AG08396 (cell line): ENCODE data around the gene SLC37A3.
"Not testable (repeated sequence)": the region's sequence is repeated elsewhere in the genome, so short reads cannot be mapped to it uniquely, and the experiment has no call there.

Source experiments
- DNase-seq: peaks from one replicate; pipeline ENCODE4 v3.0.0; 2012; ENCODE audit warnings: low spot score, mixed read lengths

Gene SLC37A3, protein sequence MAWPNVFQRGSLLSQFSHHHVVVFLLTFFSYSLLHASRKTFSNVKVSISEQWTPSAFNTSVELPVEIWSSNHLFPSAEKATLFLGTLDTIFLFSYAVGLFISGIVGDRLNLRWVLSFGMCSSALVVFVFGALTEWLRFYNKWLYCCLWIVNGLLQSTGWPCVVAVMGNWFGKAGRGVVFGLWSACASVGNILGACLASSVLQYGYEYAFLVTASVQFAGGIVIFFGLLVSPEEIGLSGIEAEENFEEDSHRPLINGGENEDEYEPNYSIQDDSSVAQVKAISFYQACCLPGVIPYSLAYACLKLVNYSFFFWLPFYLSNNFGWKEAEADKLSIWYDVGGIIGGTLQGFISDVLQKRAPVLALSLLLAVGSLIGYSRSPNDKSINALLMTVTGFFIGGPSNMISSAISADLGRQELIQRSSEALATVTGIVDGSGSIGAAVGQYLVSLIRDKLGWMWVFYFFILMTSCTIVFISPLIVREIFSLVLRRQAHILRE

DNA sequence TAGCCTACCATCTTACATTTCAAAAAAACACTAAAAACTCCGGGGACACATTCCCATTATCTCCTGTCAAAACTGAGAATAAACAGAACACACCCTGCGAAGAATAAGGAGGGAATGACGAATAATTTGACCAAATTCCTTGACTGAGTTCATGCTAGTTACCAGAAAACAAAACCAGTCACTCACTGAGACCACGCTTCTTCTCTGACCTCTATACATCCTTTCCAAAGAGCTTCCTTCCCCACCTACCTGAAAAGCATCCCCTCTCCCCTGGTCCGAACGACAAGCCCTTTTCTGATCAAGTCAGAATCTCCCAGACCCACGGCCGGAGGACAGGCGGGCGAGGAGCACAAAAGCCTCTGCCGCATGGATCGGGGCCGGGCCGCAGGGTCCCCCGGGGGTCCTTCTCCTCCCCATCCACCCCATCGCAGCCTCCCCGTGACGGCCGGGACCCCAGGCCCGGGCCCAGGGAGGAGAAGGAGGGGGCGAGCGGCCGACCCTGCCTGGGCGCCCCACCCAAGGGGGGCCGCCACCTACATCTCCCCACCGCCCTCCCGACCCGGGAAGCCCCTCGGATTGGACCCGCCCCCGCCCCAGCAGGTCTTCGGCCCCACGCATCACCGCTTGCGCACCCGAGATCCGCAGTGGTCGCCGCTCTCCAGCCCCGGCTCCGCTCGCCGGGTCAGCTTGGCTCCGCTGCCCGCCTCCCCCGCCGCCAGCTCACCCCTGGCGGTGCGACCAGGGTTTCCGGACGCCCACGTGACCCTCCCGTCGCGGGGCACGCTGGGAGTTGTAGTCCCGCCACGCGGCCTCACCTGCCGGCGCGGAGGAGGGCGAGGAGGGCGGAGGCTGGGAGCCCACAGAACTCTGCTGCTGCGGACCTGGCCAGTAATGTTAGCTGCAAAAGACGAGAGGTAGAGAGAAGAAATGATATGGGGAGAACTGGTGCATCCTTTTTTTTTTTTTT is at the start of gene SLC37A3:
Gene SLC37A3 (minus strand): TSS at position 747 of the 967 bp plus-strand sequence. CDS start 16,004 bp downstream, outside the sequence.
- DNase-seq = peak; percentile 97

DNA sequence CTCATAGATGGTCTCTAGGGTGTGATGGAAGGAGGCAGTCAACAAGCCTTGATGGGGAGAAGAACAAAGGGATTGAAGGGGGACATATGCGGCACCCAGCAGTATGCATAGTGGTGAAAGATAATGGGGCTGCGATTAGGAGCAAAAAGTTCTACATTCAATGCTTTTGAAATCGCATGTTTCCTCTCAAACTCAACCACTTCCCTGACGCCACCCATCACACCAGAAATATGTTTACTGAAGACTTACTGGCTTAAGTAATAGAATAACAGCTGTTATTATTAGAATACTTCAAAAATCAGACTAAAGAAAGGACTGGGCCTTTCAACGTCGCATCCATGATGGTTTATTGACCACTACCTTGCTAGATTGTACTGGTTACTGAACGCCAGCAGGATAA is 49.5 kb upstream of the SLC37A3 start:
- DNase-seq = no peak

- DNase-seq = no peak
These were observed 48.1 kb upstream of the SLC37A3 start for GRCh38 chr7:140446467-140446866.

DNA sequence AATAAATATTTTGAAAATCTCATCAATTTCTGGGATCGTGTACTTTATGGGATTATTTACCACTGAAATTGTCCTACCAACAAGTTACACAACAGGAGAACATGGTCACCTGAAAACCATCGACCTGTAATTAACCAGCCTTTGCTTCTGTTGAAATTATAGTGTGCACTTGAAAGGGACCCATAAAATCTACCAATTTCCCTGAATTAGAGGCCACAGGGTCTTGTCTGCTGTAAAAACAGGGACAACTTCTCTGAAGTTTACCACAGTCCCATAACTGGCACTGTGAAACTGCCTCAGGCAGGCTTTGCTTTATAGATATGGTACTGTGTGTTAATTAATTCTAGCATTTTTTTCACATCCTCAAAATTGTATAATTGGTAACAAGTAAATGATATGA is 43.2 kb upstream of the SLC37A3 start:
- no peak for DNase-seq

DNA sequence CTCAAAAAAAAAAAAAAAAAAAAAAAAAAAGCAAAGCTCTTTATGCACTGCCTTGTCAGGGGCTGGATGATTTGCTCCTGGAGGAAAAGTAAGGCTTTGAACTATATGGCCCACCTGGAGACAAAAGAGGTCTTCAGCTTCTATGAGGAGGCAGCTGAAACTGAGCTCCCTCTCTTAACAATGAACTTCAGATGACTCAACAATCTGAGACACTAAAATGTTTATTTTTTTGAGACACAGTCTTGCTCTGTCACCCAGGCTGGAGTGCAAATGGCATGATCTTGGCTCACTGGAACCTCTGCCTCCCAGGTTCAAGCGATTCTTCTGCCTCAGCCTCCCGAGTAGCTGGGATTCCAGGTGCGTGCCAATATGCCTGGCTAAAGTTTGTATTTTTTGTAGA is 42.3 kb upstream of the SLC37A3 start:
- no peak for DNase-seq

GRCh38 chr7:140439359-140439758 is 41.0 kb upstream of the SLC37A3 start:
- DNase-seq = no peak

DNA sequence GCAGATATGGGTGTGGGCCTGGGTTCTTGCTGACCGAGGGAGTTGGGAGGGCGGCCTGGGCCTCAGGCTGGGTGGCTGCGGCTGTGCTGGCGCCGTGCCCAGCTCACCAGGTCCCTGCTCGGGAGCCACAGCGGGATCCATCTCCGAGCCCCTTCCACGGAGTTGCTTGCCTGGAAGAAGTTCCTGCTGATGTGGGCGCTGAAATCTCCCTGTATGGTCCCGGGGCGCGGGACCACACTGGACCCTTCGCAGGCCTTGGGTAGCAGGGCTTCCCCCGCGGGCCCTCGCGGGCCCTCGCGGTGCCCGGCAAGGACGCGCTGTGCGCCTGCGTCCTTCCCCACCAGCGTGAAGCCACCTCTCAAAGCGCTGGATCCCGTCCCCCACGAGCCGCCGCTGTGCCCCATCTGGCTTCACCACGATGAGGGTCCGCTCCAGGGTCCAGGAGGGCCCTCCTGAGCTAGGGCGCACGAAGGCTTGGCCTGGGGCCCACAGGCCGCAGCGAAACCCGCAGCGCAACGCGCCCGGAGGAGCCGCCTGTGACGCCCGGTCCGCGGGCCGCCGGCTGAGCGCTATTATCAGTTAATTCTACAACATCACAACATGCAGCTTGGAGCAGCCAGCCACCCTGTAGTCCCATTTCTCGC is 37.0 kb upstream of the SLC37A3 start:
- DNase-seq = peak; percentile 57

- DNase-seq = no peak
These were observed 35.1 kb upstream of the SLC37A3 start for GRCh38 chr7:140433396-140433795.

DNA sequence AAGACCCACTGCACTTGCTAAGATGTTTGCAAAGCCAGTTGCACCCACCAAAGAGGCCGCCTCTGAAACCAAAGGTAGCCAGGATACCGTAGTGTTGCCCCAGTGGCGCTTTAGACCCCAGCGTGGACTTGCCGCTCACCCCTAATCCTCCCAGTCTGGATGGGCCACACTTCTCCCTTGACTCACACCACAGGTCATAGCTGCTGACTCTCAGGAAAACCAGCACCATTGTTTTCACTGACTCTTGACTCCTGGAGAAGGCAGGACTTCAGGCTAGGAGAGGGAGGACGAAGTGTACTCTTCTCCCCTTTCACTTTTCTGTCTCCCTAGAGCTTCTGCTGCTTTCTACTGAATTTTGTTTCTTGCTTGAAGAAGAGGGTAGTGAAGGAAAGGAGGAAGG is 27.8 kb upstream of the SLC37A3 start:
- no peak for DNase-seq

GRCh38 chr7:140425718-140426117 is 27.4 kb upstream of the SLC37A3 start:
- no peak for DNase-seq

- DNase-seq = no peak
These were observed 25.2 kb upstream of the SLC37A3 start for GRCh38 chr7:140423501-140423900.

- no peak for DNase-seq
These were observed 23.2 kb upstream of the SLC37A3 start for GRCh38 chr7:140421521-140421920.

DNA sequence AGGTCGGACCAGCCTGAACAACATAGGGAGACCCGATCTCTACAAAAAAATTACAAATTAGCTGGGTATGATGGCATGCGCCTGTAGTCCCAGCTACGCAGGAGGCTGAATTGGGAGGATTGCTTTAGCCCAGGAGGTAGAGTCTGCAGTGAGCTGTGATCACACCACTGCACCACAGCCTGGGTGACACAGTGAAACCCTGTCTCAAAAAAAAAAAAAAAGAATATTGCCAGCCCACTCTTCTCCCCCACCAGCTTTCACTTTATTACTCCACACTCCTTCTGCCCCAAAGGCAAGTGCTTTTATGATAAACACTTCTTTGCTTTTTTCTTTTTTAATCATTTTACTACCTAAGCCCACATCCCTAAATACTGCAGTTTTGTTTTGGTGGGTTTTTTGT is 20.3 kb upstream of the SLC37A3 start:
- no peak for DNase-seq

DNA sequence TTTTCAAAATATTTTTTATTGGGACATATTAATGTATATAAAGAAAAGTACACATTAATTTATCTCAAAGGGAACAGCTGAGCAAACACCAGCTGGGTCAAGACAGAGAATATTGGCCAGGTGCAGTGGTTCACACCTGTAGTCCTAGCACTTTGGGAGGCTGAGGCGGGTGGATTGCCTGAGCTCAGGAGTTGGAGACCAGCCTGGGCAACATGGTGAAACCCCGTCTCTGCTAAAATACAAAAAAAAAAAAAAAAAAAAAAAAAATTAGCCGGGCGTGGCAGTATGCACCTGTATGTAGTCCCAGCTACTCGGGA is 19.8 kb upstream of the SLC37A3 start:
- DNase-seq = not testable (repeated sequence)

DNA sequence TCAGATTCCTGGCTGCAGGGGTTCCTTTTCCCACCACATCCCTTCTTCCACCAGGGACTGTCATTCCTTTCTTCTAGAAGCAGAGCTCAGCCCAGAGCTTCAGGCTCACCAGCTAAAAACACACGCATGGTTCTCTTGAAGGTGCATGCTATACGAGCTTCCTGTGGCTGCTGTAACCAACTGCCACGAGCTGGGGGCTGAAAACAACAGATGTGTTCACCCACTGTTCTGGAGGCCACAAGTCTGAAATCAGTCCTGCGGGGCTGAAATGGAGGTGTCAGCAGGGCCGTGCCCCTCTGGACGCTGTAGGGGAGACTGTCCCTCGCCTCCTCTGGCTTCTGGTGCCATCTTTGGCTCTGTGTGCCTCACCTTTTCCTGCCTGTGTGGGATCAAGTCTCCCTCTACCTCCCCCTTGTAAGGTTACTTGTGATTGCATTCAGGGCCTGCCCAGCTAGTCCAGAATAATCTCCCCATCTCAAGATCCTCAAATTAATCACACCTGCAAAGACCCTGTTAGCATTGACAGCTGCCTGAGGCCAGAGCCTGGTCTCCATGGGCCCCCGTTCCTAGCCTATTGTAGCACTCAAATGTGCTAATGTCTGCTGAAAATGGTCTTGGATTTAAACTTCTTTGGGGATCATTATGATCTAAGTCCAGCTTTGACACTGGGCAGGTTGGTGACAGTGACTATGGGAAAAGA is 19.3 kb upstream of the SLC37A3 start:
- no peak for DNase-seq

GRCh38 chr7:140416560-140416959 is 18.2 kb upstream of the SLC37A3 start:
- no peak for DNase-seq

GRCh38 chr7:140415816-140416215 is 17.5 kb upstream of the SLC37A3 start:
- not testable (repeated sequence) for DNase-seq

DNA sequence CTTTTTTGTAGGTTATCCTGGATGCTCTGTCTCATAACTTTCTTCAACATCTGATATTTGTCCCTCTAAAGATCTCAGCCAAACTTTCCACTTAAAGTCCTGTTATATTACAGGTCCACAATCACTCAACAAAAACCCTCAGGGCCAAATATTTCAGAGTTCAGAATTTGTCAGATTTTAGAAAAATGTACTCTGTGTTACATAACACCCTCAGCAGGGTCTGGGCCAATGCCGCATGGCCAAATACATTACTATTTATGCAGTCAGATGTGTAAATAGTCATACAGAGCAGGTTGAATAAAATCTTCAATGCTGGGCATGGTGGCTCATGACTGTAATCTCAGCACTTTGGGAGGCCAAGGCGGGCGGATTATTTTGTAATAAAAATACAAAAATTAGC is 17.0 kb upstream of the SLC37A3 start:
- no peak for DNase-seq

GRCh38 chr7:140404565-140405065 is 6.3 kb upstream of the SLC37A3 start:
- no peak for DNase-seq

DNA sequence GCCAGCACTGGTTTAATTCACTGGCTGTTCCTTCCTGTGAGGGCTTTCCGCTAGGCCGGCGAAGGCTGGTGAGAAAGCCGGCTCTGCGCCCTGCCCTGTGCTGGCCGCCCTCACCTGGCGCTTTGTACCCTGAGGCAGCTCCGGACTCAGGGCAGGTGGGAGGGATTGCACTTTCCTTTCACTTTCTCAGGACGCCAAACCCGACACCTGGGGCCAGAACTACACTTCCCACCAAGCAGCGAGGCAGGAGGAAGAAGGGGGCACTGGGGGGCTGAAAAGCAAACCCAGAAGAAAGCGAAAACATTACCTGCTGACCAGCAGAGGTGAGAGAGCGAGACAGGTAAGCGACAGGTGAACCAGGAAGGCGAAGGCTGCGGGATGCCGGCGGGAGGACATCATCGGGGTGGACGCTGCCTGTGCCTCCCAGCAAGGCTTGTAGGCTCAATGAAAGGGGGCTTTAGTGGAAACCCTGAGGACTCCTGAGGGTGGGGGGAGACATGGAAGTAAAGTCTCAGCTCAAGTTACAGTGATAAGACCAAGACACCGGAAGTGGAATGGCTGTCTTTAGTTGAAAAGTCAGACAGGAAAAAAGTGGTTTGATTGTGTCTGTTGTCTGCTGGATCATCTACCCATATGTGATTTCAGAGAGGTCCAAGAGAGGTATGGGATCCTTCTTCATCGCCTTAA is 5.7 kb upstream of the SLC37A3 start, which contains the start of gene RAB19:
Gene RAB19 (plus strand): TSS at position 181 of the 687 bp plus-strand sequence. CDS start 3,589 bp downstream, outside the sequence.
- no peak for DNase-seq
